Measurements from ENCODE around the gene CADM3.

The CADM3 gene

DNA sequence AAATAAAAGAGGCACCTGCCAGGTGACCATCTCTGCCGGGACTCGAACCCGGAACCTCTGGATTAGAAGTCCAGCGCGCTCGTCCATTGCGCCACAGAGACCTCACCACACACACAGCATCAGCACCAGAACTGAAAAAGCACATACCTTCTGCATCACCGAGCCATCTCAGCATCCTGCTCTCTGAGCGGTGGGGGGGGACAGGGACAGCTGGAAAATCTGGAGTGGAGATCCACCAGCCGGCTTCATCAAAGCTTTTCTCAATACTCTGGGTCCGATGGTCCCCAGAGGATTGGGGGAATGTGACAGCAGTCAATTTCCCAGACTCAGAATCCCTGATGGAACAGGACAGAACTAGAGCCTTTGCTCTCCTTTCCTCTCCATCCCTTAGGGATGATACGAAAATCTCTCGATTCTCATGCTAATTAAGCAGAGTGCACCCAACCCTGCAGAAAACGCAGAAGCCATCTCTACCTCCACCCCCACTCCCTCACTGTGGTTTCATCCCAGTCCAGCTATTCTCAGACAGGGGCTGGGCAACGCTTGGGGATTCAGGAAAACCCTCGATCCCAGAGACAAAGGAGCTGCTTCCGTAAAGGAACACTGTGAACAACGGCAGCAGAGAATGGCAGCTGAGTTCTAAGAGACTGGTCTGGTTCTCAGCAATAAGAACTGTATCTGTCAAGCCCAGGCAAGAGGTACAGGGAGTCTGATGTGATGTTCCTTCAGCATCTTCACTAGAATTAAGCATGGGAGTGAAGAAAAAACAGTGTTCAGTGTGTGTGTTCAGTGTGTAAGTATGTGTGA lies 29.6 kb upstream of the CADM3 start:
- H3K27me3 ChIP-seq (ENCODE audit: insufficient read depth, low read depth, severe bottlenecking), result peaks cover 93% of the 10 kb centered on the region
- no peak overlapping the region for H3K27ac ChIP-seq
- DNase-seq, result no peak
- H3K4me3 ChIP-seq (ENCODE audit: low read depth, low read length), result no peak overlapping the region
- H3K9me3 ChIP-seq (ENCODE audit: severe bottlenecking), result no peaks in the 10 kb centered on the region
- no peak for TF ChIP-seq CTCF (IDR thresholded peaks at IDR 0.05; ENCODE audit: low read depth, low read length)
- H3K36me3 ChIP-seq, result no peaks in the 10 kb centered on the region

GRCh38 chr1:159142391-159142663 lies 29.1 kb upstream of the CADM3 start:
- Histone ChIP-seq H3K4me3 (ENCODE audit: low read depth, low read length) (no peak overlapping the region), H3K9me3 (ENCODE audit: severe bottlenecking) (no peaks in the 10 kb centered on the region), H3K36me3 (no peaks in the 10 kb centered on the region), H3K27ac (no peak overlapping the region), H3K27me3 (ENCODE audit: insufficient read depth, low read depth, severe bottlenecking) (peaks cover 88% of the 10 kb centered on the region)
- TF ChIP-seq CTCF (IDR thresholded peaks at IDR 0.05; ENCODE audit: low read depth, low read length), result no peak
- no peak for DNase-seq

DNA sequence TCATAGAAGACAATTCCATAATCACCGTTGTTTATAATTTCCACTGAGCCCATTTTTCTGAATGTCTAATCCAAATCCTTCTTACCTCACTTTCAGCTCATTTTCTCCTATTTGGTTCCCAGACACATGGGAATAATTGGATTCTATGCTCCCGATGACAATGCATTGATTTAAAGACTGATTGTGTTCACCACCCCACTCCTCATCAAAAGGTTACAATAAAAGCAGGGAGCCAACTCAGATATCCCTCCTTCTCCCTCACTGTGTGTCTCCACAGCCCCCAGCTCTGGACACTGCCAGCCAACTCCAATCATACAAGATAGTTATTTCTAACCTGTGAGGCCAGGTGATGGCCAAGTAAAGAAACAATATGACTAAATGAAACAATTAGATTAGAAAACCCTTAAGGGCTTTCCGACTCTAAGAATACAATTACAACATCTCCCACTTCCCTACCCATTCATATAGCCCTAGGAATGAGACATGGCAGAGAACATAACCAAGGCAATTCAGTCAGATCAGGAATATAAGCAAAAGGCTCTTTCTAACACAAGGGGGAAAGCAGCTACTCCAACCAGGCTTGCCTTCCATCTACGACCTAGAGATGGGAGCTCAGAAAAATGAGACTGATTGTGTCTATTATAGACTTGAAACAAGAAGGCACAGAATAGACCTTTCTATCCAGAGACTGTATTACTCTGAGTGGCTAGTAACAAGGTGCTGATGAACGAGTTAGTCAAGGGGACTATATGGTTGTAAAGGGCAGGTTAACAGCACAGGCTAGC lies 28.5 kb upstream of the CADM3 start:
- Histone ChIP-seq H3K9me3 (ENCODE audit: severe bottlenecking) (no peaks in the 10 kb centered on the region), H3K27me3 (ENCODE audit: insufficient read depth, low read depth, severe bottlenecking) (peaks cover 82% of the 10 kb centered on the region), H3K36me3 (no peaks in the 10 kb centered on the region), H3K27ac (no peak overlapping the region), H3K4me3 (ENCODE audit: low read depth, low read length) (no peak overlapping the region)
- no peak for TF ChIP-seq CTCF (IDR thresholded peaks at IDR 0.05; ENCODE audit: low read depth, low read length)
- DNase-seq, result no peak

GRCh38 chr1:159144571-159144970 lies 26.8 kb upstream of the CADM3 start:
- no peak for DNase-seq
- no peak for TF ChIP-seq CTCF (IDR thresholded peaks at IDR 0.05; ENCODE audit: low read depth, low read length)
- peaks cover 72% of the 10 kb centered on the region for H3K27me3 ChIP-seq (ENCODE audit: insufficient read depth, low read depth, severe bottlenecking)
- no peaks in the 10 kb centered on the region for H3K9me3 ChIP-seq (ENCODE audit: severe bottlenecking)
- no peak overlapping the region for H3K27ac ChIP-seq
- H3K4me3 ChIP-seq (ENCODE audit: low read depth, low read length), result no peak overlapping the region
- no peaks in the 10 kb centered on the region for H3K36me3 ChIP-seq

DNA sequence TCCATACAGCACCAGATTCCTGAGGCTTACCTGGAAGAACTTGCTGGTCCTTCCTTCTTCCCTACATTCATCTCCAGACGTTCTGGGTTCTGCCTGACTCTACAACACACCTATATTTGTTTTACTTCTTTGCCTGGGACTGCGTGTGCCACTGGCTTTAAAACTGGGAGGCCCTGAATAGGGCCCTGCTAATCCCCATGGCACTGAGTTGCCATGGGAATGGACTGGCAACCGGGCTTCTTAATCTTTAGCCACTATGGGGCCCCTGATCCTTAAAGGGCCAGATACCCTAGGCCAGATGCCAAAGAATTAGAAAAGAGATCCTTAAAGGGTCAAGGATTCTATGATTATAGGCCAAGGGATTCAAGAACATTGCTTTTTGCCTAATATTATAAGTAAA lies 24.4 kb upstream of the CADM3 start:
- Histone ChIP-seq H3K36me3 (no peaks in the 10 kb centered on the region), H3K27me3 (ENCODE audit: insufficient read depth, low read depth, severe bottlenecking) (peaks cover 65% of the 10 kb centered on the region), H3K4me3 (ENCODE audit: low read depth, low read length) (no peak overlapping the region), H3K9me3 (ENCODE audit: severe bottlenecking) (peaks cover 5% of the 10 kb centered on the region), H3K27ac (no peak overlapping the region)
- TF ChIP-seq CTCF (IDR thresholded peaks at IDR 0.05; ENCODE audit: low read depth, low read length), result no peak
- no peak for DNase-seq

Data from WERI-Rb-1 (cell line).